Lung (tissue), 12 donors: ENCODE data around the gene PRDM1. TPM values are rescaled to one million over a fixed set of nuclear protein-coding genes. Genes with fewer than 3 reads are reported as not detected.

Experiments
- ATAC-seq: fragments of 200-7000 bp; cut with Tn5 transposase; one replicate; pipeline ENCODE4 v1.9.1; 2020; ENCODE audit warnings: moderate number of reproducible peaks; ENCODE audit not compliant: insufficient read depth, low FRiP score
- DNase-seq, 3 donors: peaks; one replicate each; pipeline ENCODE4 v3.0.0-alpha.2; 2013 to 2017
- H3K27ac ChIP-seq, 2 donors: one replicate each; pipeline ENCODE4 v1.5.1; 2013; ENCODE audit warnings: mild to moderate bottlenecking in 2 of 2, moderate library complexity in 2 of 2, control low read depth in 1 of 2, inconsistent platforms in 1 of 2, low read depth in 1 of 2, low read length in 1 of 2
- H3K27me3 ChIP-seq, 3 donors: one replicate each; pipeline ENCODE4 v1.5.1; 2013; ENCODE audit warnings: low read length in 2 of 3; ENCODE audit not compliant: control insufficient read depth in 3 of 3, insufficient read depth in 3 of 3
- H3K36me3 ChIP-seq, 4 donors: one replicate each; pipeline ENCODE4 v1.5.1; 2013; ENCODE audit warnings: low read length in 4 of 4, mild to moderate bottlenecking in 1 of 4, moderate library complexity in 1 of 4; ENCODE audit not compliant: control insufficient read depth in 4 of 4, insufficient read depth in 4 of 4
- H3K4me1 ChIP-seq, 5 donors: one replicate each; pipeline ENCODE4 v1.5.1; 2013; ENCODE audit warnings: low read length in 5 of 5, mild to moderate bottlenecking in 2 of 5, moderate library complexity in 1 of 5; ENCODE audit not compliant: control insufficient read depth in 5 of 5, insufficient read depth in 5 of 5
- H3K4me3 ChIP-seq: one replicate; pipeline ENCODE4 v1.5.1; 2013; ENCODE audit warnings: mild to moderate bottlenecking, control low read depth, moderate library complexity
- H3K9ac ChIP-seq, 2 donors: one replicate each; pipeline ENCODE4 v1.5.1; 2013; ENCODE audit warnings: low read length in 2 of 2, control low read depth in 1 of 2; ENCODE audit not compliant: insufficient read depth in 1 of 2
- H3K9me3 ChIP-seq, 4 donors: one replicate each; pipeline ENCODE4 v1.5.1; 2013; ENCODE audit warnings: low read length in 3 of 4, mild to moderate bottlenecking in 1 of 4, moderate library complexity in 1 of 4; ENCODE audit not compliant: control insufficient read depth in 4 of 4, insufficient read depth in 3 of 4
- CTCF ChIP-seq: IDR thresholded peaks from 2 replicates; pipeline ENCODE4 v1.5.1; 2012; ENCODE audit warnings: mild to moderate bottlenecking; ENCODE audit errors: control extremely low read depth, extremely low read depth
- WGBS, 2 donors: extraction: QIAGEN DNeasy Blood & Tissue Kit; methylation state at CpG; one replicate each; pipeline ENCODE4 v1.1.7; 2013; 5-methylcytosine and 5-hydroxymethylcytosine counted together
- polyA plus RNA-seq, 2 donors: library from polyadenylated mRNA; stranded (reverse); fragments of 200-250 nt; gene quantifications; one replicate each; pipeline ENCODE4 v1.2.1, GENCODE V29; 2013
- total RNA-seq, 2 donors: library from RNA; depleted of rRNA in 1 of 2; stranded (reverse); fragments of >200 nt in 1 of 2; gene quantifications; one replicate each; pipeline ENCODE4 v1.2.1, GENCODE V29; 2014 to 2021
- donor health status: control.
- donor health status: control.
- donor health status: Bipolar disorder and iron deficiency.
- donor health status: healthy.
- donor health status: DM: yes; HTN: yes; CAD: no.

PRDM1 gene
- total and polyA plus RNA-seq, 4 donors = 2.3 to 12.4 (median 8.8) TPM

GRCh38 chr6:106107043-106107613, 21.0 kb downstream of the PRDM1 start:
- Histone ChIP-seq H3K4me1 (peaks cover 0 to 11% (median 0%) of the 10 kb centered on the region in 5 donors), H3K36me3 (peaks cover 0 to 17% (median 0%) of the 10 kb centered on the region in 4 donors), H3K9me3 (no peaks in the 10 kb centered on the region), H3K9ac (no peak overlapping the region), H3K27me3 (peaks cover 0 to 22% (median 8%) of the 10 kb centered on the region in 3 donors), H3K27ac (no peak overlapping the region), H3K4me3 (no peak overlapping the region)
- DNase-seq (no peak), ATAC-seq (no peak)
- WGBS, 2 donors = 89 to 90% methylated on average over 14 of the region's 14 CpGs
- TF ChIP-seq CTCF = no peak

GRCh38 chr6:106108129-106108528, 22.0 kb downstream of the PRDM1 start:
- Histone ChIP-seq H3K4me1 (peaks cover 0 to 11% (median 0%) of the 10 kb centered on the region in 5 donors), H3K9ac (no peak overlapping the region), H3K27ac (no peak overlapping the region), H3K36me3 (peaks cover 0 to 17% (median 0%) of the 10 kb centered on the region in 4 donors), H3K4me3 (no peak overlapping the region), H3K27me3 (peaks cover 0 to 18% (median 8%) of the 10 kb centered on the region in 3 donors), H3K9me3 (no peaks in the 10 kb centered on the region)
- 94% methylated on average over 6 of the region's 6 CpGs for WGBS, 2 donors
- no peak for DNase-seq
- ATAC-seq = no peak
- TF ChIP-seq CTCF = no peak

- 94 to 96% methylated on average over 3 of the region's 3 CpGs for WGBS, 2 donors
- no peak for ATAC-seq
Observed at GRCh38 chr6:106109029-106109428, 22.9 kb downstream of the PRDM1 start.

More at GRCh38 chr6:106109029-106109428, 22.9 kb downstream of the PRDM1 start:
- no peak overlapping the region for H3K27ac ChIP-seq
- peaks cover 0 to 17% (median 0%) of the 10 kb centered on the region in 4 donors for H3K36me3 ChIP-seq
- H3K9me3 ChIP-seq = no peaks in the 10 kb centered on the region
- no peak for DNase-seq
- peaks cover 0 to 10% (median 2%) of the 10 kb centered on the region in 3 donors for H3K27me3 ChIP-seq
- H3K4me3 ChIP-seq = no peak overlapping the region
- peaks cover 0 to 7% (median 0%) of the 10 kb centered on the region in 5 donors for H3K4me1 ChIP-seq
- H3K9ac ChIP-seq = no peak overlapping the region
- TF ChIP-seq CTCF = no peak
